Measurements from ENCODE around the gene MTX1. TPM values are rescaled to one million over a fixed set of nuclear protein-coding genes. Genes with fewer than 3 reads are reported as not detected.
A peak's percentile ranks its signal among the peaks of the same experiment; 100 is the strongest.

The MTX1 gene
- total RNA-seq, 2 experiments from 2014 or later, result 43.9 to 70.2 TPM

- POLR2A ChIA-PET, result interaction anchor here (0.6 to 2.0 kb wide), 10 partner anchors 12 to 94 kb away, joined by 3 to 8 read pairs (median 4); no protein-coding TSS in a partner anchor
- CTCF ChIA-PET (ENCODE audit: unreplicated experiment), result interaction anchor here (0.7 to 1.8 kb wide), 4 partner anchors 13 to 80 kb away, joined by 3 to 12 read pairs (median 4); no protein-coding TSS in a partner anchor
- no peak for TF ChIP-seq EZH2phosphoT487 (IDR thresholded peaks at IDR 0.05; ENCODE audit: borderline replicate concordance, low read depth, low read length)
- no peak for TF ChIP-seq CTCF (conservative IDR thresholded peaks at IDR 0.05; ENCODE audit: low read length)
These were observed 36.4 kb upstream of the MTX1 start for GRCh38 chr1:155171836-155172731.

GRCh38 chr1:155172732-155173477 is 35.6 kb upstream of the MTX1 start, which contains the start of gene KRTCAP2:
KRTCAP2 (minus strand) TSS chr1:155173304; CDS start chr1:155173224, 80 bp downstream.
- H3K4me1 ChIP-seq (ENCODE audit: insufficient read depth, low read length, poor library complexity, severe bottlenecking), result peaks cover 37% of the 10 kb centered on the region
- POLR2A ChIA-PET, result interaction anchor here (0.6 to 2.0 kb wide), 11 partner anchors 12 to 135 kb away, joined by 3 to 8 read pairs (median 4); no protein-coding TSS in a partner anchor
- intact Hi-C loops (cut with micrococcal nuclease; ENCODE audit: unreplicated experiment), result loop anchor here (1.0 to 2.0 kb wide), 2 partner anchors 32 to 54 kb away; partner anchors contain the start of gene DPM3

More at GRCh38 chr1:155171836-155172731, 36.4 kb upstream of the MTX1 start:
- H3K36me3 ChIP-seq (ENCODE audit: insufficient read depth, low read length), result peaks cover 18% of the 10 kb centered on the region; the same call in 1 of the 2 replicates
- peaks cover 14% of the 10 kb centered on the region; the same call in 1 of the 2 replicates for H3K79me2 ChIP-seq (ENCODE audit: insufficient read depth, low read depth, low read length)
- H2AFZ ChIP-seq (ENCODE audit: low read length), result peak overlapping the region; percentile 90; the same call in 1 of the 2 replicates
- H3K4me3 ChIP-seq (ENCODE audit: low read depth, low read length, poor library complexity, severe bottlenecking), result peak overlapping the region; percentile 82
- no peak for DNase-seq (ENCODE audit: low spot score)
- H4K20me1 ChIP-seq (ENCODE audit: insufficient read depth, low read length), result no peaks in the 10 kb centered on the region
- no peaks in the 10 kb centered on the region for H3K9me3 ChIP-seq (ENCODE audit: low read length)
- intact Hi-C loops (cut with micrococcal nuclease; ENCODE audit: unreplicated experiment), result loop anchor here (2.0 kb wide), 1 partner anchor 31 kb away; the partner anchor contains the start of gene DPM3
- no peaks in the 10 kb centered on the region for H3K9me2 ChIP-seq (ENCODE audit: insufficient read depth, low read length)
- peaks cover 45% of the 10 kb centered on the region for H3K4me1 ChIP-seq (ENCODE audit: insufficient read depth, low read length, poor library complexity, severe bottlenecking)
- TSS peak; percentile 78 for BruUV-seq (replicated peaks)
- H3K4me2 ChIP-seq (ENCODE audit: low read length), result peak overlapping the region; percentile 91
- peak overlapping the region; percentile 64 for H3K27ac ChIP-seq (ENCODE audit: low read depth, low read length, poor library complexity, severe bottlenecking)

More at GRCh38 chr1:155172732-155173477, 35.6 kb upstream of the MTX1 start, which contains the start of gene KRTCAP2:
- peaks cover 14% of the 10 kb centered on the region; the same call in 1 of the 2 replicates for H3K79me2 ChIP-seq (ENCODE audit: insufficient read depth, low read depth, low read length)
- H4K20me1 ChIP-seq (ENCODE audit: insufficient read depth, low read length), result no peaks in the 10 kb centered on the region
- CTCF ChIA-PET (ENCODE audit: unreplicated experiment), result interaction anchor here (0.7 to 1.8 kb wide), 7 partner anchors 12 to 151 kb away, joined by 3 to 12 read pairs (median 3); partner anchors contain the start of gene THBS3
- peaks cover 18% of the 10 kb centered on the region; the same call in 1 of the 2 replicates for H3K36me3 ChIP-seq (ENCODE audit: insufficient read depth, low read length)
- DNase-seq (ENCODE audit: low spot score), result peak; percentile 98
- peak within 1 kb of the TSS; percentile 90 for H2AFZ ChIP-seq (ENCODE audit: low read length)
- peak within 1 kb of the TSS; percentile 82 for H3K4me3 ChIP-seq (ENCODE audit: low read depth, low read length, poor library complexity, severe bottlenecking)
- H3K9me2 ChIP-seq (ENCODE audit: insufficient read depth, low read length), result no peaks in the 10 kb centered on the region
- H3K4me2 ChIP-seq (ENCODE audit: low read length), result peak within 1 kb of the TSS; percentile 91
- peak within 1 kb of the TSS; percentile 64 for H3K27ac ChIP-seq (ENCODE audit: low read depth, low read length, poor library complexity, severe bottlenecking)
- BruUV-seq (replicated peaks), result no TSS peak
- H3K9me3 ChIP-seq (ENCODE audit: low read length), result no peaks in the 10 kb centered on the region
- TF ChIP-seq EZH2phosphoT487 (IDR thresholded peaks at IDR 0.05; ENCODE audit: borderline replicate concordance, low read depth, low read length) (no peak), CTCF (conservative IDR thresholded peaks at IDR 0.05; ENCODE audit: low read length) (peak; percentile 92)

Data from OCI-LY7 (cell line).